Activated T-helper 2 cell treated with anti-CD3 and anti-CD28 coated beads, Interferon-gamma antibody, Interleukin-2, Interleukin-4, amounts not matched to agents 10 μg/mL and 5 μg/mL and 100 μg/mL, durations not matched to agents 14 hours and 24 hours and 36 hours (primary cell): ENCODE results near the gene SDHAF2. TPM values are rescaled to one million over a fixed set of nuclear protein-coding genes. Genes with fewer than 3 reads are reported as not detected.
"Not testable (repeated sequence)": the region's sequence is repeated elsewhere in the genome, so short reads cannot be mapped to it uniquely, and the experiment has no call there.

Experiments used
- DNase-seq: peaks from one replicate; pipeline ENCODE4 v3.0.0; 2021; ENCODE audit warnings: low spot score
- H3K27ac Mint-ChIP-seq: one replicate; pipeline ENCODE4 v1.8.0; 2021; ENCODE audit warnings: mixed read lengths
- H3K27me3 Mint-ChIP-seq: one replicate; pipeline ENCODE4 v1.8.0; 2021; ENCODE audit warnings: low read depth, mixed read lengths
- H3K36me3 Mint-ChIP-seq: one replicate; pipeline ENCODE4 v1.8.0; 2021; ENCODE audit warnings: low read depth, mixed read lengths
- H3K4me1 Mint-ChIP-seq: one replicate; pipeline ENCODE4 v1.8.0; 2021; ENCODE audit warnings: low read depth, mixed read lengths
- H3K4me3 Mint-ChIP-seq: one replicate; pipeline ENCODE4 v1.8.0; 2021; ENCODE audit warnings: low read depth, mild to moderate bottlenecking, moderate library complexity, mixed read lengths
- H3K9me3 Mint-ChIP-seq: one replicate; pipeline ENCODE4 v1.8.0; 2021; ENCODE audit warnings: mixed read lengths
- intact Hi-C: fragments of 100-400 bp; cut with micrococcal nuclease; formaldehyde crosslinking; loops from one replicate; pipeline ENCODE4 v1.15.1; 2023
- total RNA-seq: library from RNA; stranded (reverse); gene quantifications from 2 replicates; pipeline ENCODE4 v1.2.3, GENCODE V29; 2022

Gene SDHAF2
- total RNA-seq, 1 donor from 2014 or later: 46.4 TPM

GRCh38 chr11:61406991-61407728 lies 22.8 kb upstream of the SDHAF2 start:
- Mint-ChIP-seq H3K4me3 (no peak overlapping the region), H3K27ac (no peak overlapping the region), H3K9me3 (no peaks in the 10 kb centered on the region), H3K36me3 (peaks cover 89% of the 10 kb centered on the region), H3K27me3 (no peaks in the 10 kb centered on the region), H3K4me1 (no peaks in the 10 kb centered on the region)
- intact Hi-C loops: no loop called here
- DNase-seq: no peak

GRCh38 chr11:61411589-61411988 lies 18.3 kb upstream of the SDHAF2 start:
- H3K4me3 Mint-ChIP-seq: no peak overlapping the region
- H3K27me3 Mint-ChIP-seq: no peaks in the 10 kb centered on the region
- H3K27ac Mint-ChIP-seq: no peak overlapping the region
- intact Hi-C loops: no loop called here
- H3K36me3 Mint-ChIP-seq: peaks cover 91% of the 10 kb centered on the region
- peaks cover 15% of the 10 kb centered on the region for H3K4me1 Mint-ChIP-seq
- H3K9me3 Mint-ChIP-seq: no peaks in the 10 kb centered on the region
- no peak for DNase-seq

GRCh38 chr11:61413496-61413895 lies 16.4 kb upstream of the SDHAF2 start:
- intact Hi-C loops: no loop called here
- H3K4me1 Mint-ChIP-seq: peaks cover 28% of the 10 kb centered on the region

GRCh38 chr11:61414547-61414946 lies 15.4 kb upstream of the SDHAF2 start:
- intact Hi-C loops: no loop called here
- Mint-ChIP-seq H3K36me3 (peaks cover 93% of the 10 kb centered on the region), H3K4me1 (peaks cover 28% of the 10 kb centered on the region), H3K4me3 (no peak overlapping the region), H3K27me3 (no peaks in the 10 kb centered on the region), H3K27ac (peak overlapping the region; percentile 65), H3K9me3 (no peaks in the 10 kb centered on the region)
- DNase-seq: no peak

More at GRCh38 chr11:61413496-61413895, 16.4 kb upstream of the SDHAF2 start:
- H3K27me3 Mint-ChIP-seq: no peaks in the 10 kb centered on the region
- no peaks in the 10 kb centered on the region for H3K9me3 Mint-ChIP-seq
- peaks cover 93% of the 10 kb centered on the region for H3K36me3 Mint-ChIP-seq
- no peak overlapping the region for H3K27ac Mint-ChIP-seq
- no peak for DNase-seq
- no peak overlapping the region for H3K4me3 Mint-ChIP-seq

GRCh38 chr11:61415381-61415780 lies 14.5 kb upstream of the SDHAF2 start:
- intact Hi-C loops: no loop called here
- Mint-ChIP-seq H3K27me3 (no peaks in the 10 kb centered on the region), H3K27ac (no peak overlapping the region), H3K4me1 (peaks cover 31% of the 10 kb centered on the region), H3K4me3 (no peak overlapping the region), H3K36me3 (peaks cover 93% of the 10 kb centered on the region), H3K9me3 (no peaks in the 10 kb centered on the region)
- no peak for DNase-seq

- Mint-ChIP-seq H3K4me3 (no peak overlapping the region), H3K36me3 (peaks cover 94% of the 10 kb centered on the region), H3K27ac (peak overlapping the region; percentile 31), H3K4me1 (peaks cover 34% of the 10 kb centered on the region), H3K27me3 (no peaks in the 10 kb centered on the region), H3K9me3 (no peaks in the 10 kb centered on the region)
- intact Hi-C loops: no loop called here
- no peak for DNase-seq
These were observed 13.0 kb upstream of the SDHAF2 start for GRCh38 chr11:61416941-61417340.

GRCh38 chr11:61417670-61418069 lies 12.3 kb upstream of the SDHAF2 start:
- Mint-ChIP-seq H3K9me3 (no peaks in the 10 kb centered on the region), H3K4me1 (peaks cover 37% of the 10 kb centered on the region), H3K27ac (peak overlapping the region; percentile 7), H3K4me3 (no peak overlapping the region), H3K36me3 (peaks cover 96% of the 10 kb centered on the region), H3K27me3 (no peaks in the 10 kb centered on the region)
- intact Hi-C loops: no loop called here
- DNase-seq: no peak

GRCh38 chr11:61418136-61418535 lies 11.8 kb upstream of the SDHAF2 start:
- Mint-ChIP-seq H3K4me1 (peaks cover 37% of the 10 kb centered on the region), H3K9me3 (no peaks in the 10 kb centered on the region), H3K27me3 (no peaks in the 10 kb centered on the region), H3K36me3 (peaks cover 94% of the 10 kb centered on the region), H3K27ac (no peak overlapping the region), H3K4me3 (no peak overlapping the region)
- no peak for DNase-seq
- intact Hi-C loops: no loop called here

GRCh38 chr11:61422226-61422625 lies 7.7 kb upstream of the SDHAF2 start:
- intact Hi-C loops: no loop called here
- Mint-ChIP-seq H3K36me3 (peaks cover 95% of the 10 kb centered on the region), H3K4me1 (peaks cover 38% of the 10 kb centered on the region), H3K27me3 (no peaks in the 10 kb centered on the region), H3K9me3 (no peaks in the 10 kb centered on the region), H3K27ac (no peak overlapping the region), H3K4me3 (no peak overlapping the region)
- DNase-seq: no peak

GRCh38 chr11:61425367-61426131 lies 4.4 kb upstream of the SDHAF2 start:
- Mint-ChIP-seq H3K4me1 (peaks cover 41% of the 10 kb centered on the region), H3K27me3 (no peaks in the 10 kb centered on the region), H3K4me3 (no peak overlapping the region), H3K27ac (peak overlapping the region; percentile 36), H3K9me3 (no peaks in the 10 kb centered on the region), H3K36me3 (peaks cover 78% of the 10 kb centered on the region)
- intact Hi-C loops: no loop called here
- no peak for DNase-seq

- peak overlapping the region; percentile 95 for H3K4me3 Mint-ChIP-seq
- no peaks in the 10 kb centered on the region for H3K9me3 Mint-ChIP-seq
- H3K36me3 Mint-ChIP-seq: peaks cover 64% of the 10 kb centered on the region
- peak; percentile 68 for DNase-seq
- intact Hi-C loops: loop anchor here (2.0 kb wide), 1 partner anchor 37 kb away; the partner anchor contains the start of gene TMEM216
- H3K27ac Mint-ChIP-seq: peak overlapping the region; percentile 97
- H3K4me1 Mint-ChIP-seq: peaks cover 46% of the 10 kb centered on the region
- no peaks in the 10 kb centered on the region for H3K27me3 Mint-ChIP-seq
These were observed 606 bp upstream of the SDHAF2 start for GRCh38 chr11:61429346-61429690.

GRCh38 chr11:61430839-61431238 lies 915 bp downstream of the SDHAF2 start:
- Mint-ChIP-seq H3K4me1 (peaks cover 42% of the 10 kb centered on the region), H3K27ac (peak overlapping the region; percentile 97), H3K36me3 (peaks cover 57% of the 10 kb centered on the region), H3K4me3 (peak overlapping the region; percentile 95)
- H3K27me3 Mint-ChIP-seq, H3K9me3 Mint-ChIP-seq, DNase-seq: not testable (repeated sequence)
- intact Hi-C loops: loop anchor here (1.0 to 2.0 kb wide), 2 partner anchors 69 to 98 kb away; partner anchors contain the start of genes DDB1, TKFC and TMEM138

- H3K27me3 Mint-ChIP-seq: no peaks in the 10 kb centered on the region
- DNase-seq: no peak
- no peak overlapping the region for H3K4me3 Mint-ChIP-seq
- peaks cover 17% of the 10 kb centered on the region for H3K4me1 Mint-ChIP-seq
- no peaks in the 10 kb centered on the region for H3K9me3 Mint-ChIP-seq
- intact Hi-C loops: no loop called here
- peaks cover 78% of the 10 kb centered on the region for H3K36me3 Mint-ChIP-seq
- no peak overlapping the region for H3K27ac Mint-ChIP-seq
These were observed 7.6 kb downstream of the SDHAF2 start for GRCh38 chr11:61437496-61437895.
